NCI-H1417 (cell line): Measurements from ENCODE around the gene DMRTB1.

Experiments
- DNase-seq, 3 experiments: peaks; one replicate each; lab custom pipeline; 2025; lab: John Stamatoyannopoulos, UW

DMRTB1 gene

DNA sequence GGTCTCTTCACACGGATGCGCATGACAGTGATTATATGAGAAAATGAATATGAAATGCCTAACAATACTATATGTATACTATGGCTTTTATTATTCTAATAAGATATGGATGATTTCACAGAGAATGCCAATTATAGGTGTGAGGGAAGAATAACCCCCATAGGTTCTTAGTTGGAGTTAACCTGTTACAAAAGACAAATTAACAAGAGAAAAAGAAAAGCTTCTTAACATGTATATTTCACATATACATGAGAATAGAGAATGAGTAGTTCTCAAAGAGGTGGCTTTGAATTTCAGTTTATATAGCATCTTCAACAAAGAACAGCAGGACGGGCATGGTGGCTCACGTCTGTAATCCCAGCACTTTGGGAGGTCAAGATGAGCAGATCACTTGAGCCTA lies 24.0 kb upstream of the DMRTB1 start:
- no peak for DNase-seq

DNA sequence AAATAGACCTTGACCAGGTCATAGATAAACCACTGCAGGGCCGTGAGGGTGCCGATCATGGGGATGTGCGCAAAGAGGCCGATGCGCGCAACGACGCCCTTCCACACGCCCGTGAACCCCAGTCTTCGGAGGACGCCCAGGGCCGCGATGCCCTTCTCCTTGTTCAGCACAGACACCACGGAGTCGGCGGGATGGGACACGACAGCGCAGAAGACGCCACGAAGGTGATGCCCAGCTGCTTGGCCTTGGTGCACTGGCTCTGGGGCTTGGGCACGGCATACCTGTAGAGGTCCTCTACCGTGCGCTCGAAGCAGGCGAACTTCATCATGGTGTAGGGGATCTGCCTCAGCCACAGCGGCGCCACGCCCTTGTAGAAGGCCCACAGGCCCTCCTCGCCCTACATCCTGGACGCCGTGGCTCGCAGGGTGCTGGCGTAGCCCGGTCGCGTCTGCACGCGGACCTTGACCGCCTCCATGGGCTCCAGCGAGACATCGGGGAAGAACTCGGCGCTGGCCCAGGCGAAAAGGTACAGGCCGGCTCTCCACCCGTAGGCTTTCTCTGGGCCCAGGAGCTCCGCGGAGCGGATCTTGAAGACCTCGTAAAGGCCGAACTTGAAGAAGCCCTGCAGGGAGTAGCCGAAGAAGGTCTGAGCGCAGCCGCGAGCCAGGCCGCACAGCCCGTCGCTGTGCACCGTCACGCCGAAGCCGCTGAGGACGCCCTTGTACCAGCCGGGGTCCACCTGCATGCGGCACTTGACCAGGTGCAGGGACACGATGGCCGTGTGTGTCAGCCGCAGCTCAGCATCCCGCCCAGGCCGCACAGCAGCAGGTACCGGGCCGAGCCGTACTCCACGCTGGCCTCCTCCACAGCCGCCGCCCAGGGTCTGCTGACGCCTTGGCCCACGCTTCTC lies 20.5 kb upstream of the DMRTB1 start:
- DNase-seq = no peak

GRCh38 chr1:53439337-53440207 lies 19.6 kb upstream of the DMRTB1 start:
- no peak for DNase-seq

DNA sequence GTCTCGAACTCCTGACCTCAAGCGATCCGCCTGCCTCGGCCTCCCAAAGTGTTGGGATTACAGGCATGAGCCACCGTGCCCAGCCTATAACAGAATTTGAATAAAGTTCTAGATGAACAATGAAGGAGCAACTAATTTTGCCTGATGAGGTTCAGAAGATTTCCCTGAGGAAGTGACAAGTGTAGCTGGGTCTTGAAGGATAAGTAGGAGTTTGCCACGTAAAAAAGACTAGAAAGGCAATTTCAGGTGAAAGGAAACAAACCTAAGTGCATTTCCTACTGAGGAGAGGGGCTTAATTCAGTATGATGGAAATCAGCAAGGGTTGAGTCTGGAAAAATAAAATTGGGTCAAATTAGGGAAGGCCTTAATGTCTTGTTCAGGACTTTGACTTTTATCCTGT lies 18.6 kb upstream of the DMRTB1 start:
- no peak for DNase-seq

DNA sequence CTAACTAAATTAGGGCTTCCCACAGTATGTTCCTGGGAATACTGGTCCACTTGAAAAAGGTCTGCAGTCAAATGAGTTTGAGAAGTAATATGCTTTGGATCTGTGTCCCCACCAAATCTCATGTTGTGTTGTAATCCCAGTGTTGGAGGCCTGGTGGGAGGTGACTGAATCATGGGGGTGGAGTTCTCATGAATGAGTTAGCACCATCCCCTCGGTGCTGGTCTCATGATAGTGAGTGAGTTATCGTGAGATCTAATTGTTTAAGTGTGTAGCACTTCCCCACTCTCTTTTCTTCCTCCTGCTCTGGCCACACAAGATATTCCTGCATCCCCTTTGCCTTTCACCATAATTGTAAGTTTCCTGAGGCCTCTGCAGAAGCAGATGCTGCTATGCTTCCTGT lies 16.9 kb upstream of the DMRTB1 start:
- DNase-seq = no peak

DNA sequence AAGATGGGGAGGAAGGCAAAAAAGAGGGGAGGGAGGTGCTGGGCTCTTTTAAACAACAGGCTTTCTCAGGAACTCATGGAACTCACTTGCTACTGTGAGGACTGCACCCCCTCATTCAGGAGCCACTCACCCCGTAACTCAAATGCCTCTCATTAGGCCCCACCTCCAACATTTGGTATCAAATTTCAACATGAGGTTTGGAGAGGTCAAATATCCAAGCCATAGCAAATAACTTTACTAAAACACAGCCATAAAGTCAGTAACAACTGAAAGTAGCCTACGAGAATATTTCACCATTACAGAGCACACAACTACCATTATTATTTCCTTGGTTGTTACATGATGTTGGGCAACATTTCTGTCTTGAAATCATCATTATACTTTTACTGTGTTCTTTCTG lies 13.1 kb upstream of the DMRTB1 start:
- DNase-seq = no peak

- no peak for DNase-seq
These were observed 11.8 kb upstream of the DMRTB1 start for GRCh38 chr1:53447413-53447812.

GRCh38 chr1:53448241-53448841 lies 10.9 kb upstream of the DMRTB1 start:
- DNase-seq = no peak

- no peak for DNase-seq
These were observed 10.2 kb upstream of the DMRTB1 start for GRCh38 chr1:53449021-53449420.

- DNase-seq = no peak
These were observed 9.5 kb upstream of the DMRTB1 start for GRCh38 chr1:53449693-53450092.

- no peak for DNase-seq
These were observed 9.0 kb upstream of the DMRTB1 start for GRCh38 chr1:53450225-53450624.

GRCh38 chr1:53454019-53454418 lies 5.2 kb upstream of the DMRTB1 start:
- DNase-seq = no peak

DNA sequence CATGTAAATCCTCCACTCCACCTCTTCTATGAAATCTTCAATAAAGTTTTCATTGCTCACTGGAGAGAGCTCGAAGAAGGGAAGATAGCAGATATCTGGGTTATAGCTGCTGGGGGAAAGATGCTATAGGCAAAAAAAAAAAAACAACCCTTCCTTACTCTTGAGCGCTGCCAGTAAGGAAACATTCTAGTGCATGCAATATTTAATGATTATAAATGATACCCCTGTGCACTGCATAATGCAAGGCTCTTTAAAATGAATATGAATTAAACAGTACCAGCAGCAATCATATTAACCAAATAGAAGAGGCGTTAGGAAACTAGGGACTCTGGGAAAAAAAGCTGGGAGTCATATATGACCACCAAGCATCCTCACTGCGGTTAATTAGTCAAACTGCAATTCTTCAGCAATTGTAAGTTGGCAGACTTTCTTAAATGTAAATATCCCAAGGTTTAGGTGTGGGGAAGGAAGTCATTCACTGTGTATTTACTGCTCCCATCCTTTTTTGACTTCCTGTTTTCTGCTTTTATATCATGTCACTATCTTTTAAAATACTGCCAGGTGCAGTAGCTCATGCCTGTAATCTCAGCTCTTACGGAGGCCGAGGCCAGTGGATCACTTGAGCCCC lies 3.7 kb upstream of the DMRTB1 start:
- no peak for DNase-seq

DNA sequence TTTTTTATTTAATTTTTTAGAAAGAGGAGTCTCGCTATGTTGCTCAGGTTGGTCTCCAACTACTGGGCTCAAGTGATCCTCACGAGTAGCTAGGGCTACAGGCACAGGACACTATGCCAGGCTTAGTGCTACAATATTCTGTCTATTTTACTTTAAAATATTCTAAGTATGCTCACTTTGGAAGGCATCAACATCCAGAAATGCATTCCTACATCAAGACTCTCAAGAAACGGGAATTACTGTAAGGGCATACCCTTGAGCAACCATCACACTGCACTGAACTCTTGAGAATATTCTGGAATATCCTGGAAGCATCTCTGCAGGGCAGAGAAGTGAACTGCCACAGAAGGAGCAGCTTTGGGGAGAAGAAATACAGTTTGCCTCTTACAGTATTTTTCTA lies 565 bp upstream of the DMRTB1 start:
- no peak for DNase-seq

- no peak for DNase-seq
These were observed 1.0 kb downstream of the DMRTB1 start for GRCh38 chr1:53460211-53460634.

DNA sequence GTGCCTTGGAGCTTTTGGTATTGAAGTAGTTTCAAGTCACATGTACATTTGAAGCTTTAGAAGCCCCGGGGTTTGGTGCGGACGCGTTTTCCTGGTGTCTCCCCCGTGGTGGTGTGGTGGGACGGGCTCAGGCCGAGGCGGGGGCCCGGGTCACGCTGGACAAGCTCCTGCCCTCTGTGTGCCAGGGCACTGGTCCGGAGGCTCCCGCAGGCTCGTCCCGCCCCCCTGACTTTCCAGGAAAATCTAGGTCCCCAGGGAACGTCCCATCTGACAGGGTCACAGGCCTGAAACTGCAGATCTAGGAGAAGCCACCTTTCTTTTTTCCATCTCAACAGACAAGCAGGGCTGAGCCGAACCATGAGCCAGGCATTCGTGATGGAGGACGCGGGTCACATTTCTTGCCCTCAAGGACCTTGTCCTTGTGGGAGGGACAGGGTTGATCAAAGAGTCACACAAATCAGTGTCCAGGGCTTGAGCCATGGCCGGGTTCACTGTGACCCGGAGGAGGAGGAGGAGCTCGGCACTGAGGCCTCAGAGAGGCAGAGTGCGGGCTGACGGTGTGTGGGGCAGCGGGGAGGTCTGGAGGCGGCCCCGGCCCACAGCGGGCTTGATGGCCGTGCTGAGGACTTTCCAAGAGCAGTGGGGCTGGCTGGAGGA lies 1.6 kb downstream of the DMRTB1 start:
- no peak for DNase-seq

DNA sequence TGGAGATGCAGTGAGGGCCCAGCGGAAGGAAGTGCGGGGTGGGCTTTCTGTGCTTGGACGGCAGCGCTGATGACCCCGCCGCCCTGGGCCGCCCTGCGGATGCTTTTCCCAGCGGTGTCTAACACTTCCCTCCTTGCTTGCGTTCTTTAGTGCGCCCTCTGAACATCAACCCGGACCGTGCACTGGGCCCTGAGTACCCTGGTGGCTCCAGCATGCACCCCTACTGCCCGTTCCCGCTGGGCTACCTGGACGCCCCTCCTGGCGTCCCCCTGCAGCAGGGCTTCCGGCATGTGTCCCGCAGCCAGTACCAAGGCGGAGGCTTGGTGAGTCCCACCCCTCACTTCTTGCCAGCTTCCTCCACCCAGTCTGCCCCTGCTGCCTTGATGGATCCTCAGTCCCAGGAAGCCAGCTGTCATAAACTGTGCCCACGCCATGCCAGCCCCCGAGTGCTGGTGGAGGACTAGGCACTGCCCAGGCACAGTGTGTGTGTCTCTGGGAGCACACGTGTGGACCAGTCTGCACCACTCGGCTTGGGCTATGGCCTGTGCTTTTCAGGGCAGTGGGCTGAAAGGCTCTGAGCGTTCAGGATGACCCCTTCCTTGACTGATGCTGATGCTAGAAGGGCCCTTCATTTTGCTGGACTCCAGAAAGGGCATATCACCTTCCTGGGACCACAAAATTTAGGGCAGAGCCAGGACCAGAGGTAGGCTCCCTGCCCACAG lies 2.3 kb downstream of the DMRTB1 start:
- no peak for DNase-seq

- DNase-seq = peak in 1 of 3 experiments; percentile 59
These were observed 3.0 kb downstream of the DMRTB1 start for GRCh38 chr1:53462193-53462592.

DNA sequence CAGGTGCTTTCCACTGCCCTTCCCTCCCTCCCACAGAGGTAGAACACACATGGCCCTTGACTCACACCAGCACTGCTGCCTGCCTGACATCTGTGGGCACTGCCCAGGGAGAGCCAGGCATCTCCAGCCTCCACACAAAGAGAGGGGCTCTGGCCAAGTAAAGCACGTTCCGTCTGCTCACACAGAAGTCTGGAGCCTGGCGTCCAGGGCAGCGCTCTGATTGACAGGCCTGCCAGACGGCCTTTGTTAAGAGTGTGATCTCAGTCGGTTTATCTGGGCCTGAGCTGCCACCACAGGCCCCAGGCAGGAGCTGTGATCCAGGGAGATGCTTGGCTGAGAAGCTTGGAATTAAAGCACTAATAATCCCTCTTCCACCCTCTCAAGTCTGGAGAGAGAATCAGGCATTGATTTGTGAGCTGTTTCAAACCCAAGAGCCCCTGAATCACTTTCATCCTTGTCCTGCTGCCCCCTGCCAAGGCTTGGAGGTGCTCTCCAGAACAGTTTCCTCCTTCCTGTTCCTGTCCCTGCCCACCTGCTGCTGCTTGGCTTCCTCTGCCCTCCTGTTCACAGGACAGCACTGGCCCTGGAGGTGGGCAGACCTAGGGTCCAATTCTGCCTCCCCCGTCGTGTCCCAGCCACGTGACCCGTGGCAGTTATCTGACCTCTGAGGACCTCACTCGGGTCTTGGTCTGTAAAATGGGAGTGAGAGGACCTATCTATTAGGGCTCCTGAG lies 3.7 kb downstream of the DMRTB1 start:
- DNase-seq = peak in 1 of 3 experiments; percentile 39
